Panc1 (cell line): ENCODE data around the gene PPP6R2. TPM values are rescaled to one million over a fixed set of nuclear protein-coding genes. Genes with fewer than 3 reads are reported as not detected.

Source experiments
- ATAC-seq: fragments of 200-7000 bp; cut with Tn5 transposase; 2 replicates; pipeline ENCODE4 v1.9.1; 2020; ENCODE audit warnings: mild to moderate bottlenecking, moderate library complexity
- BruUV-seq: library from RNA; stranded (reverse); fragments of 400-500 nt; replicated peaks from 2 replicates; lab custom pipeline; 2021; lab: Mats Ljungman, UMichigan
- CTCF ChIA-PET: fragments of 300-600 bp; sonication (Branson Sonifier 250); formaldehyde crosslinking; loops from one replicate; lab custom pipeline; 2022; ENCODE audit warnings: antibody characterized with exemption; lab: Charles Lee
- POLR2A ChIA-PET: fragments of 300-600 bp; sonication (Branson Sonifier 250); formaldehyde crosslinking; loops from one replicate; lab custom pipeline; 2022; ENCODE audit warnings: antibody characterized with exemption; lab: Charles Lee
- DNase-seq: peaks from one replicate; pipeline ENCODE4 v3.0.0-alpha.2; 2010; ENCODE audit warnings: low read depth, low spot score
- H3K27ac ChIP-seq: 2 replicates; pipeline ENCODE4 v1.5.1; 2011; ENCODE audit warnings: mild to moderate bottlenecking, low read length, inconsistent platforms
- H3K27me3 ChIP-seq: fragments of 200-500 bp; sonication (Bioruptor generic); 2 replicates; pipeline ENCODE4 v1.6.0; 2014; ENCODE audit warnings: low read length, inconsistent platforms; ENCODE audit not compliant: control insufficient read depth, insufficient read depth
- H3K36me3 ChIP-seq: fragments of 200-500 bp; sonication (Bioruptor generic); 2 replicates; pipeline ENCODE4 v1.5.1; 2014; ENCODE audit warnings: inconsistent platforms, mild to moderate bottlenecking, low read length, moderate library complexity; ENCODE audit not compliant: control insufficient read depth, insufficient read depth
- H3K4me1 ChIP-seq: 2 replicates; pipeline ENCODE4 v1.5.1; 2011; ENCODE audit warnings: inconsistent platforms, mild to moderate bottlenecking, low read length, moderate library complexity; ENCODE audit not compliant: control insufficient read depth, insufficient read depth
- H3K4me3 ChIP-seq, 2 experiments: 2 replicates each; pipeline ENCODE4 v1.5.1; 2011 to 2012; ENCODE audit warnings: low read depth in 2 of 2, low read length in 2 of 2, mild to moderate bottlenecking in 2 of 2, inconsistent platforms in 1 of 2, moderate library complexity in 1 of 2
- H3K9me3 ChIP-seq: fragments of 200-500 bp; sonication (Bioruptor generic); 2 replicates; pipeline ENCODE4 v1.5.1; 2014; ENCODE audit warnings: low read depth, mild to moderate bottlenecking, inconsistent platforms, low read length, moderate library complexity; ENCODE audit not compliant: control insufficient read depth, insufficient read depth
- POLR2AphosphoS5 ChIP-seq: IDR thresholded peaks from 2 replicates; pipeline ENCODE4 v1.6.1; 2012; ENCODE audit warnings: mild to moderate bottlenecking, low read depth, low read length, moderate library complexity
- SIN3A ChIP-seq: IDR thresholded peaks from 2 replicates; pipeline ENCODE4 v1.6.1; 2012; ENCODE audit warnings: low read depth, mild to moderate bottlenecking, low read length, moderate library complexity, borderline replicate concordance; ENCODE audit not compliant: insufficient read depth
- TCF7L2 ChIP-seq: IDR thresholded peaks from 2 replicates; pipeline ENCODE4 v1.6.1; 2011; ENCODE audit warnings: mild to moderate bottlenecking, low read depth, low read length, inconsistent platforms
- in situ Hi-C: cut with HindIII; loops from 2 replicates; pipeline ENCODE4 v1.10.0; 2016; ENCODE audit warnings: low sequenced_read_pairs, low pct_unique_long_range_greater_than_20kb
- intact Hi-C: fragments of 100-400 bp; cut with micrococcal nuclease; formaldehyde crosslinking; loops from one replicate; pipeline ENCODE4 v1.10.0; 2022; ENCODE audit not compliant: unreplicated experiment
- total RNA-seq: library from RNA; stranded (reverse); gene quantifications from one replicate; pipeline ENCODE4 v1.2.1, GENCODE V29; 2021; ENCODE audit not compliant: unreplicated experiment
- TF ChIP-seq, protein P1 (sequence below), 2 experiments: IDR thresholded peaks; 2 replicates each; pipeline ENCODE4 v1.6.1; 2011 to 2012; ENCODE audit warnings: low read depth in 2 of 2, control low read depth in 1 of 2, low read length in 1 of 2, mild to moderate bottlenecking in 1 of 2, moderate library complexity in 1 of 2; ENCODE audit not compliant: insufficient read depth in 1 of 2
- TF ChIP-seq, protein P2 (sequence below): fragments of 450-650 bp; IDR thresholded peaks from 2 replicates; pipeline ENCODE4 v1.5.1; 2017; ENCODE audit warnings: mild to moderate bottlenecking

PPP6R2 gene
- total RNA-seq, 1 experiment from 2014 or later: 52.8 TPM

DNA sequence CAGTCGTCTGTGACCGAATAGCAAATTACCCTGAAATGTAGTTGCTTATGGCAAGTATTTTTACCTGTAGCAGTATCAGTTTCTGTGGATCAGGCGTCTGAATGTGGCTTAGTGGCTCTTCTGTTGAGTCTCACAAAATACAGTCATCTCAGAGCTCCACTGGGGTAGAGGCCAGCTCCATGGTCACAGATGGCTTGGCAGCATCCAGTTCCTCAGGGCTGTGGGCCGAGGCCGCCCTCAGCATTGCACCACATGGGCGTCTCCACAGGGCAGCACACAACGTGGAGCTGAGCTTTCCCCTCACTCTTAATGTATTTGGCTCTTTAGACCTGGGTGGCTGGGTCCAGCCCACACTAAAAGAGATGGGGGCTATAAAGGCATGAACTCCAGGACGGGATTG is 73.9 kb downstream of the PPP6R2 start:
- POLR2A ChIA-PET: no interaction called here
- peaks cover 5% of the 10 kb centered on the region for H3K36me3 ChIP-seq
- intact Hi-C loops: no loop called here

DNA sequence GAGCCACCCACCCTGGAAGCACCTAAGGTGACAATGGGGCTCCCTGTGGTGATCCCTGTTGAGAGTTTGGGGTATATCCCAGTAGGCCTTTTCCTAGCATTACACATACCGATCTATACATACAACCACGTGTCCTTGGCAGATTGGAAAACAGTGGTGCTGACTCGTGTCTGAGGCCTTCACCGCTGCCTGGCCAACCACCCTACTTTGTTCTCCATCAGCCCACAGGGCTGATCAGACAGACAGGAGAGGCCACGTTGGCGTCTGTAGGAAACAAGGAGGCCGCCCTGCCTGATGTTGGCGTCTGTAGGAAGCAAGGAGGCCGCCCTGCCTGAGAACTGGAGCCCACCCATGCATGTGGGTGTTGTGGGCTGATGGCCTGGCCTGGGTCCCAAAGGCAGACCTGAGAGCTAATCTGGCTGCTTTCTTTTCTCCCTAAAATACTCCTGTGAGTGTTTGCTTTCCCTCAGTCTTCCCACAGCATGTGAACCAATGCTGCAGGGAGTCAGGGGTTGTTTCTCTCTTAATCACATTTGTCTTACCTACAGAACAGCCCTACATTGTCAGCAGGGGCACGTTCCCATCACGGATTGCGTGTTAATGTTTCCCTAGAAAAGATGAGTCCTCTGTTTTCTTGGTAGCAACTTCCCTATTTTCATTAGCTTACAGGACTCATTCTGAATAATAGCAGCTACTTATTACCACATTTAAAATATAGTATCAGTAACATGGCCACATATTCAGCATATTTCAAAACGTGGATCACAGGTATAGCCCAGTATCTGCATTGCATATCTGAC is 74.5 kb downstream of the PPP6R2 start:
- Histone ChIP-seq H3K9me3 (no peaks in the 10 kb centered on the region), H3K4me1 (no peaks in the 10 kb centered on the region), H3K27me3 (no peaks in the 10 kb centered on the region), H3K4me3 (no peak overlapping the region), H3K27ac (no peak overlapping the region), H3K36me3 (peaks cover 5% of the 10 kb centered on the region)
- TF ChIP-seq, protein P1, sequence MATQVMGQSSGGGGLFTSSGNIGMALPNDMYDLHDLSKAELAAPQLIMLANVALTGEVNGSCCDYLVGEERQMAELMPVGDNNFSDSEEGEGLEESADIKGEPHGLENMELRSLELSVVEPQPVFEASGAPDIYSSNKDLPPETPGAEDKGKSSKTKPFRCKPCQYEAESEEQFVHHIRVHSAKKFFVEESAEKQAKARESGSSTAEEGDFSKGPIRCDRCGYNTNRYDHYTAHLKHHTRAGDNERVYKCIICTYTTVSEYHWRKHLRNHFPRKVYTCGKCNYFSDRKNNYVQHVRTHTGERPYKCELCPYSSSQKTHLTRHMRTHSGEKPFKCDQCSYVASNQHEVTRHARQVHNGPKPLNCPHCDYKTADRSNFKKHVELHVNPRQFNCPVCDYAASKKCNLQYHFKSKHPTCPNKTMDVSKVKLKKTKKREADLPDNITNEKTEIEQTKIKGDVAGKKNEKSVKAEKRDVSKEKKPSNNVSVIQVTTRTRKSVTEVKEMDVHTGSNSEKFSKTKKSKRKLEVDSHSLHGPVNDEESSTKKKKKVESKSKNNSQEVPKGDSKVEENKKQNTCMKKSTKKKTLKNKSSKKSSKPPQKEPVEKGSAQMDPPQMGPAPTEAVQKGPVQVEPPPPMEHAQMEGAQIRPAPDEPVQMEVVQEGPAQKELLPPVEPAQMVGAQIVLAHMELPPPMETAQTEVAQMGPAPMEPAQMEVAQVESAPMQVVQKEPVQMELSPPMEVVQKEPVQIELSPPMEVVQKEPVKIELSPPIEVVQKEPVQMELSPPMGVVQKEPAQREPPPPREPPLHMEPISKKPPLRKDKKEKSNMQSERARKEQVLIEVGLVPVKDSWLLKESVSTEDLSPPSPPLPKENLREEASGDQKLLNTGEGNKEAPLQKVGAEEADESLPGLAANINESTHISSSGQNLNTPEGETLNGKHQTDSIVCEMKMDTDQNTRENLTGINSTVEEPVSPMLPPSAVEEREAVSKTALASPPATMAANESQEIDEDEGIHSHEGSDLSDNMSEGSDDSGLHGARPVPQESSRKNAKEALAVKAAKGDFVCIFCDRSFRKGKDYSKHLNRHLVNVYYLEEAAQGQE (IDR thresholded peaks at IDR 0.05; ENCODE audit: insufficient read depth in 1 of 2, low read depth in 2 of 2, low read length in 1 of 2): no peak
- TF ChIP-seq POLR2AphosphoS5: no peak
- ATAC-seq (no peak), DNase-seq (no peak)
- ChIA-PET CTCF (no interaction called here), POLR2A (no interaction called here)
- BruUV-seq: no TSS peak
- in situ Hi-C loops: no loop called here
- intact Hi-C loops: no loop called here

More for the DNA sequence above, 73.9 kb downstream of the PPP6R2 start:
- TF ChIP-seq, protein P1 (IDR thresholded peaks at IDR 0.05; ENCODE audit: insufficient read depth in 1 of 2, low read depth in 2 of 2, low read length in 1 of 2): no peak
- no peak for TF ChIP-seq TCF7L2
- TF ChIP-seq, protein P2, sequence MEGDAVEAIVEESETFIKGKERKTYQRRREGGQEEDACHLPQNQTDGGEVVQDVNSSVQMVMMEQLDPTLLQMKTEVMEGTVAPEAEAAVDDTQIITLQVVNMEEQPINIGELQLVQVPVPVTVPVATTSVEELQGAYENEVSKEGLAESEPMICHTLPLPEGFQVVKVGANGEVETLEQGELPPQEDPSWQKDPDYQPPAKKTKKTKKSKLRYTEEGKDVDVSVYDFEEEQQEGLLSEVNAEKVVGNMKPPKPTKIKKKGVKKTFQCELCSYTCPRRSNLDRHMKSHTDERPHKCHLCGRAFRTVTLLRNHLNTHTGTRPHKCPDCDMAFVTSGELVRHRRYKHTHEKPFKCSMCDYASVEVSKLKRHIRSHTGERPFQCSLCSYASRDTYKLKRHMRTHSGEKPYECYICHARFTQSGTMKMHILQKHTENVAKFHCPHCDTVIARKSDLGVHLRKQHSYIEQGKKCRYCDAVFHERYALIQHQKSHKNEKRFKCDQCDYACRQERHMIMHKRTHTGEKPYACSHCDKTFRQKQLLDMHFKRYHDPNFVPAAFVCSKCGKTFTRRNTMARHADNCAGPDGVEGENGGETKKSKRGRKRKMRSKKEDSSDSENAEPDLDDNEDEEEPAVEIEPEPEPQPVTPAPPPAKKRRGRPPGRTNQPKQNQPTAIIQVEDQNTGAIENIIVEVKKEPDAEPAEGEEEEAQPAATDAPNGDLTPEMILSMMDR: no peak
- no peak for TF ChIP-seq POLR2AphosphoS5
- no peak for TF ChIP-seq SIN3A
- H3K27ac ChIP-seq: no peak overlapping the region
- DNase-seq (no peak), ATAC-seq (no peak)
- H3K27me3 ChIP-seq: no peaks in the 10 kb centered on the region
- no TSS peak for BruUV-seq
- H3K4me1 ChIP-seq: no peaks in the 10 kb centered on the region
- no peaks in the 10 kb centered on the region for H3K9me3 ChIP-seq
- H3K4me3 ChIP-seq: no peak overlapping the region
- CTCF ChIA-PET: no interaction called here
- in situ Hi-C loops: no loop called here
